H1 (cell line): ENCODE data around the gene MAST2. TPM values are rescaled to one million over a fixed set of nuclear protein-coding genes. Genes with fewer than 3 reads are reported as not detected.

Experiments
- ASH2L ChIP-seq: fragments of 200-600, 300-600 bp; sonication (generic); IDR thresholded peaks from one replicate; pipeline ENCODE4 v1.7.1; 2017; ENCODE audit warnings: low read length
- ATF3 ChIP-seq: IDR thresholded peaks from 2 replicates; pipeline ENCODE4 v1.6.1; 2011; ENCODE audit warnings: low read depth, mild to moderate bottlenecking, low read length; ENCODE audit not compliant: insufficient read depth
- CEBPB ChIP-seq: IDR thresholded peaks from 2 replicates; pipeline ENCODE4 v1.6.1; 2012; ENCODE audit warnings: low read depth, low read length
- CHD7 ChIP-seq: fragments of 300-600 bp; sonication (generic); IDR thresholded peaks from 2 replicates; pipeline ENCODE4 v1.7.1; 2012; ENCODE audit warnings: low read length, moderate library complexity, mild to moderate bottlenecking, inconsistent platforms; ENCODE audit not compliant: insufficient replicate concordance
- CREB1 ChIP-seq: IDR thresholded peaks from 2 replicates; pipeline ENCODE4 v1.6.1; 2012; ENCODE audit warnings: inconsistent platforms
- FOSL1 ChIP-seq: IDR thresholded peaks from 2 replicates; pipeline ENCODE4 v1.6.1; 2011; ENCODE audit warnings: mild to moderate bottlenecking, low read depth, low read length, moderate library complexity; ENCODE audit not compliant: insufficient read depth
- NRF1 ChIP-seq: IDR thresholded peaks from 2 replicates; pipeline ENCODE4 v1.6.1; 2011; ENCODE audit warnings: mild to moderate bottlenecking, low read depth, low read length, improper control_type of control experiment
- TBP ChIP-seq: IDR thresholded peaks from 2 replicates; pipeline ENCODE4 v1.6.1; 2011; ENCODE audit warnings: low read depth, low read length, improper control_type of control experiment
- ZNF274 ChIP-seq: IDR thresholded peaks from 2 replicates; pipeline ENCODE4 v1.7.0; 2012; ENCODE audit warnings: low read length, borderline replicate concordance; ENCODE audit errors: extremely low read depth
- polyA plus RNA-seq, 7 experiments: library from polyadenylated mRNA; depleted of rRNA in 3 of 7; stranded (reverse) in 5 of 7; unstranded in 2 of 7; fragments of >200 nt in 5 of 7; fragments of 200-250 nt in 2 of 7; gene quantifications; 1 replicate in 5 of 7; 2 replicates in 1 of 7; 4 replicates in 1 of 7; pipeline versions ENCODE4 v1.2.1 to v1.2.3, GENCODE V29; 2011 to 2013; ENCODE audit warnings: missing spikeins in 2 of 7, mixed read lengths in 2 of 7
- total RNA-seq: library from RNA; stranded (reverse); fragmentation: NEBNext Ultra II Directional; extraction: Animal tissue kit (Norgen Biotek cat#: 25700); gene quantifications from 2 replicates; pipeline ENCODE4 v1.2.1, GENCODE V29; 2021

The MAST2 gene
- total and polyA plus RNA-seq, 2 of the 8 experiments (the other 6 are each of a cell fraction or from before 2014, with no cell fraction given) = 20.5 to 35.4 TPM

- TF ChIP-seq CHD7 (no peak), ZNF274 (no peak), NRF1 (no peak), CREB1 (no peak), ATF3 (no peak), TBP (no peak), FOSL1 (no peak), CEBPB (no peak), ASH2L (no peak)
These were observed 87.7 kb downstream of the MAST2 start (continued) for GRCh38 chr1:45891087-45891486.
